HG02642 (cell line): Measurements from ENCODE around the gene MAN2B1.
"Not testable (repeated sequence)": the region's sequence is repeated elsewhere in the genome, so short reads cannot be mapped to it uniquely, and the experiment has no call there.

Experiments used
- ATAC-seq: cut with Tn5 transposase; IDR thresholded peaks from one replicate; pipeline ENCODE4 v1.9.1; 2021; ENCODE audit warnings: mild to moderate bottlenecking; ENCODE audit not compliant: unreplicated experiment, poor library complexity

Gene MAN2B1

DNA sequence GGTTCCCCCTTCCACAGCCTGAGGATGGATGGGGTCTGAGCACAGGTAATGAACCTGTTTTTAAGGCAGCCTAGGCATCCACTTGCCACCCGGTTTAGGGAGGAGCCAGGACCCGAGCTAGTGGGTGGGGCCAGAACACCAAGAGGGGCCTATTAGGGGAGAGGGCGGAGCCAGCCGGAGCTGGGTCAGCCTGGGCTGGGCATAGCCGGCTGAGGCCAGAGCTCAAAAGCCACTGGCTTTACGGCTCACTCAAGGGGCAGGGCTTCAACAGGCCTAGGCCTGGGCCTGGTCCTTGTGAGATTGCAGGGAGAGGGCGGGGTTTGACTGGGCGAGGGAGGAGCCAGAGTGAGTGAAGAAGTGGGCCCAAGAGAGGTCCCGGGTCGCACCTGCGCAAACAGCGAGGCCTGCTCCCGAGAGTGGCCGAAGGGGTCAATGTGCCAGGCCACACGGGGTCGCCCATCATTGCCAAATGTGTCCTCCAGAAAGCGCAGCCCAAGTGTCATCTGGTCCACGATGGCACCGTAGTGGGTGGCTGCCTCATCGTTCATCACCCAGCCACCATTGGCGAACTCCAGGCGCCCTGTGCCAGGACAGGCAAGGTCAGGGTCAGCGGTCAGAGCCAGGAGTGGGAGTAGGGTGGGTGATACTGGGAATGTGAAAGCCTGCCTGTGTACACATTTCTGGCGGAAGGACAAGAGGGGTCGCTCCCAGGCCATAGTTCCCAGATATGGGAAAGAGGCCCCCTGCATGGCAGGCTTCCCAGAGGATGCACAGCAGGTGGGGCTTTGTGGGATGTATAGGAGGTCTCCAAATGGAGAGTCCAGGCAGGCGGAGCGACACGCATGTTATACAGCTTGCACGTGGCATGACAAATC lies 1.9 kb downstream of the MAN2B1 start:
- ATAC-seq: no peak

DNA sequence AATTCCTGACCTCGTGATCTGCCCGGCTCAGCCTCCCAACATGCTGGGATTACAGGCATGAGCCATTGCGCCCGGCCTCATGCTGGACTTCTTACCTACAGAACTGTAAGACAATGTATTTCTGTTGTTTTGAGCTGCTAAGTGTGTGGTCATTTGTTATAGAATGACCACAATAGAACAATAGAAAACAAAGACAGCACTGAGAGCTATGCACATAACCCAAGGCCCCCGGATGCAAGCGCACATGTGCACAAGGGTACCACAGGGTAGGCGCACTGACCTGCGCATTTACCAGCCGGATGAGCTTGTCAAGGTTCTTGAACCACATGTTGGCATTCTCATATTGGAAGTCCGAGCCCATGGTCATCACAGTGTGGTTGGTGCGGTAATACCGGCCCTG lies 5.6 kb downstream of the MAN2B1 start:
- no peak for ATAC-seq

DNA sequence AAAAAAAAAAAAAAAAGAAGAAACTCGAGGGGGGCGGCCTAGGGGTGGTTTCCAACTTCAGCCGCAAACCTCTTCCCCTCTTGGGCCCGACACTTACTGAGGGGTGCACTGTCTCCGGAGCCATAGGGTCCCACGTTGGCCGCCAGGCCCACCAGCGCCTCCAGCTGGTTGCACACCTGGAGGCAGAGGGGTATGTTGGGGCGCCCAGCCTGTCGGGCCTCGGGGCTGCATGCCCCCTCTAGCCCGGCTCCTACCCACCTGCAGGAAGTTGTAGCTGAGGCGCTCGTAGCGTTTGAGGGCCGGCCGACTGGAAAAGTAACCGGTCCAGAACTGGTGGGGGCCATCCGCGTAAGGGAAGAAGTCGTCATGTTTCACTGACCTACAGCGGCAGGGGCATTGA lies 8.6 kb downstream of the MAN2B1 start:
- ATAC-seq: no peak

DNA sequence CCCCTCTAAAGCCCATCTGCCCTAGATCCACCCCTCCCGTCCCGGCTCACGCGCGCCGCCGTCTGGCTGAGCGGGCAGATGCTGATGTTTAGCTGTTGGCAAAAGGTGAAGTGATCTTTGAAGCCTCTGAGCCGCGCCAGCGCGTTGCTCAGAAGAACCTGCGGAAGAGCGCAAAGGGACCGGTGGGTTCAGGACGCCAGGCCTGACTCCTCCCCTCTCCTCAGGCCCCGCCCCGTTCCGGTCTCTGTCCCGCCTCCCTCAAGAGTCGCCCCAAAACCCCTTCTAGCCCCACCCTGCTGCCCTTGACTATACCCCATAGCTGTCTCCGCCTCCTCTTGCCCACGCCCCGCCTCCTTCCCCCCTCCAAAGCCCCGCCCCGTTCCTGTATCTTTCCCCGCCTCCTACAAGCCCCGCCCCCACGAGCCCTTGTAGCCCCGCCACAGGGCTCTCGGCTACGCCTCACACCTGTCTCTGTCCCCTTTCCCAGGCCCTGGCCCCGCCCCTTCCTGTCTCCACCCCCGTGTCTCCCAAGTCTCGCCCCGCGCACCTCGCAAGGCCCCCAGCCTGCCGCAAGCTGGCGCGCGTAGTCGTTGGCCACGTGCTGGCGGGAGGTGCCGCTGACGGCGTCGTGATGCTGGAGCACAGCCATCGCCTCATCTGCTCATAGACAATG lies 9.5 kb downstream of the MAN2B1 start:
- ATAC-seq: no peak

DNA sequence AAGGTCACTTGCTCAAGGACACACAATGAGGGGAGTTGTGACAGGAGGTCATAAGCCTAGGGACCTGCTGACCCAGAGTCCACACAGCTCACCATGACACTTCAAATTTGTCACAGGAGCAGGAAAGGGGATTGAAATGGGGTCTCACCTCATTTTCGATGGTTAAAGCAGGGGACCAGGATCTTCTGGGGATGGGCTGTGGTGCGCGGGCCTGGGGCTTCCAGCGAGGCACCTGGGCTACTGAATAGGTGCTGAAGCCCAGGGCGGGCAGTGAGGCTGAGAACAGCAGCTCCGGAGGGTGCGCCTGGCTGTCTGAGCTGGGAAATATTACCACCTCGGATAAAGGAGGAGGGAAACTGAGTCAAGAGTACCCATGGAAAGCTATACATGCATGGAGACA lies 11.0 kb downstream of the MAN2B1 start:
- no peak for ATAC-seq

DNA sequence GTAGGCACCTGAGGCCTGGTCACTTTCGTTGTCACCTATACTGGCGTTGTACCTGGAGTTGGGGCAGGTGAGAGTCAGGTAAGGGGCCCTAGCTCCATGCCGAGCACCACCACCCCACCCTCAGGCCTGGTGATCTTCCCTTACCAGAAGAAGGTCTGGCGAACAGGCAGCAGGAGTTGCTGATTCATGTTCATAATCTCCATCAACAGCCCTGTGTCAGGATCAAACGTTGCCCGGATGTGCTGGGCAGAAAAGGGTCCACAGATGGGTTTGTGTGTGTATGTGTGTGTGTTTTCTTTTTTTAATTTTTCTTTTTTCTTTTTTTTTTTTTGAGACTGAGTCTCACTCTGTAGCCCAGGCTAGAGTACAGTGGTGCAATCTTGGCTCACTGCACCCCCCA lies 14.3 kb downstream of the MAN2B1 start:
- ATAC-seq: no peak

DNA sequence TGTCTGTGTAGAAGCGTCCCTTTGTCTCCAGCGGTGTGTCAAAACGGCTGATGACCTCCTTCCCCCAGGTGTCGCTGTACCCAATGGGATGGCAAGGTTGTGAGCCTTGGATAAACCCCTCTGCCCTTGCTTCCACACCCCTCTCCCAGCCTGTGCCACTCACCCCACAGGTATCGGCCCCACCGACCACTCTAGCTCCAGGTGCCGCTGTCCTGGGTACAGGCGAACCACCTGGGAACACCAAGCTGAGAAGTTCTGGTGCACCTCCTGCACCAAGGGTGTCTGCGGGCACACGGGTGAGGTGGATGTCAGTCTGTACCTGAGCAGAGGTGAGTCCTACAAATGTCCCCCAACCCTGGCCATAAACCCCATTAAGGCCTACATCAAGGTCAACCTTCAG lies 16.6 kb downstream of the MAN2B1 start:
- no peak for ATAC-seq

DNA sequence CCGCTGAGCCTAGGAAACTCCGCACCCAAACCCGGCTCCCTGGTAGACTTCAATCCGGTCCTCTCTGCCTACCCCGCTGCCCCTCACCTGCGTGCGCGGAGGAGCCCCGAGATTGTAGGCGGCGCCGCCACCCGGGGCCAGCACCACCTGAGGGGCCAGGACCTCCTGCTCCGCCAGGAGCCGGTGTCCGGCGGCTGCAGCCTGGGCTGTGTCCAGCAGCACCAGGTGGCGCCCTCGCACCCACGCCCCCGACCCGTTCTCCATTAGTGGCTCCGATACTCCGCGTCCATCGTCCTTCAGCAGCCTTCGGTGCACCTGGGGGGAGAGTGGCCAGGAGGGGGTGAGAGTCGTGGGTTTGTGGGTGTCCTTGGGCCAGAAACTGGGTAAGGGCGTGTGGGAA lies 18.5 kb downstream of the MAN2B1 start:
- no peak for ATAC-seq

DNA sequence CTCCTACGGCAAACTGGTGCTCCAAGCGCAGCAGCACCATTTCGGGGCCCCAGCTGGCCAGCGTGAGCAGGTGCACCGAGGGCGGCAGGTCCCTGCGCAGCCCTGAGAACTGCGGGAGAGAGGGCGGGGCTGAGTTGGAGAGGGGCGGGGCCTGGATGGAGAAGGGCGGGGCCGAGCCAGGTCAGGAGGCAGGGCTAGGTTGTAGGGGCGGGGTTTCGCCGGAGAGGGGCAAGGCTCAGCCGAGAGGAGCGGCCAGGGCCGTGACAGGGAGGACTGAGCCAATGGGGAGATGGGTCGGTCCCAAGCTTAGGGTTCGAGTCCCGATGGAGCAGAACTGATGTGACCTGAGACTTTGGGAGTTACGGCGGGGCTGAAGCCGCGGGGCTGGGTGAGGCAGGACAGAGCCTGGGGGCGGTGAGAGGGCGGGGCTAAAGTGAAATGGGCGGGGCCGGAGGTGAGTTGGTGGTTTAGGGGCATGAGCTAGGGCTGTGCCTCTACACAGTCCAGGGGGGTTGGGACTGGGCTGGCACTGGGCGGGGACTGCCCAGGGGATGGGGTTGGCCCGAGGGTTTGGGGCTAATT lies 19.0 kb downstream of the MAN2B1 start:
- no peak for ATAC-seq

DNA sequence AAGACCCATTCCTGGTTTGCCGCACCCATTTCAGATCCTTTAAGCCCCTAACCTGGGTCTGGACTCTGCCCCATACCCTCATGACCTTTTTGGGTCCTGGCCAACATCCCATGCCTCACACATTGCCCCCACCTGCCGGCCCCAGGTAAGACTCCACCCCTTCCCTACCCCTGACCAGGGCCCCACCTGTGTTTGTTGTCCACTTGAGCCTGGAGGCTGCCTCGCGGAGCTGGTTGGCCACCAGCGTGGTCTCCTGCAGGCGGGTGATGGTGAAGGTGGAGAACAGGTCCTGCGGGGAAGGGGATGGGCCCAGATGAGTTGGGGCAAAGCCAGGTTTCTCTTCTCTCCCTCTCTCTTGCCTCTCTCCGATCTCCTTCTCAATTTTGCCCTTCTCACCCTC lies 19.5 kb downstream of the MAN2B1 start:
- ATAC-seq: no peak

DNA sequence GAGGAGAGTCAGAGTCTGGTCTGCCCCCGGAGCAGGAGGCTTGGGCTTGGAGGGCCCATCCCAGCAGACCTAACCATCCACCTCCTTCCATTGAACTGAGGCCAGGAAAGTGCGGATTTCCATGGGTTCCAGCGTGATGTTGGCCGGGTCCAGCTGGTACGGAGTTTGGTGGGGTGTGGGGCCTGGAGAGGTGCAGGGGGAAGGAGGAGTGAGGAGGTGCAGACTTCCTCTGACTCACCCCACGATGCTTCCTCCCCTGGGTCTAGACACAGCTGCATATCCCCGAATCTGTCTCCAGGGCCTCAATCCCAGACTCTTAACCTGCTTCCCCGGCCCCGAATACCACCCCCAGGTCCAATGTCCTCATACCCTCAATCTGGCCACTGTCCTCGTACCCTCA lies 20.0 kb downstream of the MAN2B1 start:
- no peak for ATAC-seq

DNA sequence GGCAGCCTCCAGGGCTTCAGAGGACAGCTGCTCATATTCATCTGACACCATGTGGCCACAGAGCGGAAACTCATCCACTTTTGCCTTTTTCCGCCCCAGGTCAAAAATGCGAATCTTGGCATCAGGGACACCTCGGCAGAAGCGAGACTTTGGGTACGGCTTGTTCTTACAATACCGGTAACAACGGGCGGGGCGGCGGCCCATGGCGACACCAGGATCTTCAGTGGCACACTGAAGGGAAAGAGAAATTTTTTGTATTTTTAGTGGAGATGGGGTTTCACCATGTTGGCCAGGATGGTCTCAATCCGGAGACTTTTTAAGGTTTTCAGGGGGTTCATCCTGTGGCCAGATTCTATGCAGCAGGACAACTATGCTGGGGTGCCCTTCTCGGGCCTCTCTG lies 22.8 kb downstream of the MAN2B1 start:
- not testable (repeated sequence) for ATAC-seq

DNA sequence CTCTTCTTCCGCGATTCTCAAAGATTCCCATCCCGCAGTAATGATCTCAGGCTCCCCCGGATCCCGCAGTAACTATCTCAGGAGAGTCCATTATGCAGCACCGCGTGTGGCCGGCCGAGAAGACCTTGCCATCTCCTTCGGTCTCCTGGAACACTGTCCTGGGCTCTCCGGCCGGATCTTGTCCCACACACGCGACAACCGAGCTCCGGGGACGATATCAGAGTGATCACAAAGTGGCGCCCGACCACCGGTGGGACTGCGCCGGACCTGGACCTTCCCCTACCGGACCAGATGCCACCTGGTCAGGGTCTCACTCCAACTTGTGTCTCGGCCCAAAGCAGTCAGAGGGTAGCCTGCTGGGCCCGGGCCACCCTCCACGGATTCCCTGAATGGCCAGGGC lies 24.0 kb downstream of the MAN2B1 start:
- no peak for ATAC-seq

DNA sequence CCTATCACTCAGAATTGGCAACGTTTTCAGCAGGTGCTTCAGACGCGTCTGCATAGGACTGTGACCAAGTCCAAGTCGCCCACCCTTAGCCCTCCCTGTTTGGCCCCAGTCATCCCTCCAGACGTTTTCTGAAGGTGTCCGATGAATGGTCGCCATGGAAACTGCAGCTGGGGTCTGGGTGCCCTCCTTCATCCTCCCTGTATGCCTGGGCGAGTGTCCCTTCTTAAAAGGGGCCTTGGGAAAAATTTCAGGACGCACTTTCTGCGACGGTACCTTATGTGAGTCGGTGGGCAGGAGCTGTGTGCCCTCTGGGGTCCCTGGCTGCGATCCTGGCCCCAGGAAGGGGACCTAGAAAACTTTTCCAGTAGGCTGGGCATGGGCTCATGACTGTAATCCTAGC lies 25.1 kb downstream of the MAN2B1 start:
- ATAC-seq: no peak

DNA sequence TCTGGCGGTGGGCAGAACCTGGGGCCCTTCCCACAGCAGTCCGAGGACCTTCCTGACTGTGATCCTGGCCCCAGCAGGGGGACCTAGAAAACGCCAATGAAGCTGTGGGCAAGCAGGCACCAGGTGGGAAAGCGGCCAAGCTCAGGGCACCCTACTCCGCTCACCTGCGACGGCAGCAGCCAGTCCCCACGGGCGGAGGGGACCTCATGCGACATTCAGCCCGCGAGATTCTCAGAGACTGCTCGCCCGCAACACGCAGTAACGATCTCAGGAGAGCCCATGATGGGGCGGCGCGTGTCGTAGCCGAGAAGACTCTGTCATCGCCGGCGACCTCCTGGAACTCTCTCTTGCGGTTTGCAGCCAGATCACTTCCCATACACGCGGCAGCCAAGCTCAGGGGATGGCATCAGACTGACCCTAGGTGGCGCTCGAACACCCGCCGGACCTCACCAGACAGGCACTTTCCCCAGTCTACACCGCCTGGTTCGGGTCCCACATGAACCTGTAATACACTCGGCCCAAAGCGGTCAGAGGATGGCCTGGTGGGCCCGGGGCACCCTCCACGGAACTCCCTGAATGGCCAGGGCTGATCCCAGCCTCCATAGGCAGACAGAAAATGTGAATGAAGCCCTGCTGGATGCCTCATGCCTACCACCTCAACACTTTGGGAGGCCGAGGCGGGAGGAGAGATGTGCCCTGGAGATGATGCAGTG lies 26.5 kb downstream of the MAN2B1 start:
- ATAC-seq: peak; percentile 78

DNA sequence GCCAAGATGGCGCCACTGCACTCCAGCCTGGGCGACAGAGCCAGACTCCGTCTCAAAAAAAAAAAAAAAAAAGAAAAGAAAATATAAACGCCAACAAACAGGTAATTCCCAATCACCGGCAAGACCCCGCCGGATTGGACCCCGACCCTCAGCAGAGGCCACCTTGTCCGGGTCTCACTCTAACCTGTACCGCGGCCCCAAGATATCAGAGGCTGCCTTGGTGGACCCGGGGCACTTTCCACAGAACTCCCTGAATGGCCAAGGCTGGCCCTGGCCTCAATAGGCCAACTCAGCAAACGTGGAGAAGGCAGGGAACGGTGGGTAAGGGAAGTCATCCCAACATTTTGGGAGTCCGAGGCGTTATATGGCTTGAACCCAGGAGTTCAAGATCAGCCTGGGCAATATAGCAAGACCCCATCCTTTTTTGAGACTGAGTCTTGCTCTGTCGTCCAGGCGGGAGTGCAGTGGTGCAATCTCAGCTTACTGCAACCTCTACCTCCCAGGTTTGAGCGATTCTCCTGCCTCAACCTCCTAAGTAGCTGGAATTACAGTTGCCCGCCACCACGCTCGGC lies 27.8 kb downstream of the MAN2B1 start:
- no peak for ATAC-seq

DNA sequence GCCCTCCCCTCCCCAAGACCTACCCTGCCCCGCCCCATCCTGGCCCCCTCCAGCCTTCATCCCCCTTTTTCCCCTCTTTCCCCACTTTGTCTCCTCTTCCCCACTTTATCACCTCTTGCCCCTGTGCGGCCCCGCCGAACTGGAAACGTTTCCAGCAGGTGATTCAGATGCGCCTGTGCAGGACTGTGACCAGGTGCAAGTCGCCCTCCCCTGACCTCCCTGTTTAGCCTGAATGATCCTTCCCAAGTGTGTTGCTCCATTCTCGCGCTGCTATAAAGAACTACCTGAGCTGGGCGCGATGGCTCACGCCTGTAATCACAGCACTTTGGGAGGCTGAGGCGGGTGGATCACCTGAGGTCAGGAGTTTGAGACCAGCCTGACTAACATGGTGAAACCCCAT lies 29.9 kb downstream of the MAN2B1 start:
- no peak for ATAC-seq

DNA sequence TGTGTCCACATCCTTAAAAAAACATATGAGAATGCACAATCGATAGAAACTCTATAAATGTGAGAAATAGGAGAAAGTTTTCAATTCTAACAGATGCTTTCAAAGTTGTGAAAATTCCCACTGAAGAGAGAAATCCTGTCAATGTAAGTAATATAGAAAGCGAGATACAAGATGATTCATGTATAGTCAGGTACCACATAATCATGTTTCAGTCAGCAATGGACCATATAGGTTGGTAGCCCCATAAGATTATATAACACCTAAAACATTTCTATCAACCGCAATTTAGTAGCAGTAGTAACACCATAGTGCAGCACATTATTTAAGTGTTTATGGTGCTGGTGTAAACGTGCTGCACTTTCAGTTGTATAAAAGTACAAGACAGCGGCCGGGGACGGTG lies 37.3 kb downstream of the MAN2B1 start:
- ATAC-seq: no peak

DNA sequence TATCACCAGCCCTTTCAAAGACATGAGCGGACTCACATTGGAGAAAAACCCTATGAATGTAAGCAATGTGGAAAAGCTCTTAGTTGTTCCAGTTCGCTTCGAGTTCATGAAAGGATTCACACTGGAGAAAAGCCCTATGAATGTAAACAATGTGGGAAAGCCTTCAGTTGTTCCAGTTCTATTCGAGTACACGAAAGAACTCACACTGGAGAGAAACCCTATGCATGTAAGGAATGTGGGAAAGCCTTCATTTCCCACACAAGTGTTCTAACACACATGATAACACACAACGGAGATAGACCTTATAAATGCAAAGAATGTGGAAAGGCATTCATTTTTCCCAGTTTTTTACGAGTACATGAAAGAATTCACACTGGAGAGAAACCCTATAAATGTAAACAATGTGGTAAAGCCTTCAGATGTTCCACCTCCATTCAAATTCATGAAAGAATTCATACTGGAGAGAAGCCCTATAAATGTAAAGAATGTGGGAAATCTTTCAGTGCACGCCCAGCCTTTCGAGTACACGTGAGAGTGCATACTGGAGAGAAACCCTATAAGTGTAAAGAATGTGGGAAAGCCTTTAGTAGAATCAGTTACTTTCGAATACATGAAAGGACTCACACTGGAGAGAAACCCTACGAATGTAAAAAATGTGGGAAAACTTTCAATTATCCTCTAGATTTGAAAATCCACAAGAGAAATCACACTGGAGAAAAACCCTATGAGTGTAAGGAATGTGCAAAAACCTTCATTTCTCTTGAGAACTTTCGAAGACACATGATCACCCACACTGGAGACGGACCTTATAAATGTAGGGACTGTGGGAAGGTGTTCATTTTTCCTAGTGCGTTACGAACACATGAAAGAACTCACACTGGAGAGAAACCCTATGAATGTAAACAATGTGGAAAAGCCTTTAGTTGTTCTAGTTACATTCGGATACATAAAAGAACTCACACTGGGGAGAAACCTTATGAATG lies 38.2 kb downstream of the MAN2B1 start:
- no peak for ATAC-seq
